GM15510 (cell line): ENCODE results near the gene MRPS31.

Experiments
- POLR2A ChIP-seq: IDR thresholded peaks from 3 replicates; pipeline ENCODE4 v1.6.1; 2011; ENCODE audit warnings: borderline replicate concordance; ENCODE audit not compliant: insufficient read length; ENCODE audit errors: extremely low read depth

Gene MRPS31

GRCh38 chr13:40794414-40795368, 23.7 kb upstream of the MRPS31 start:
- no peak for TF ChIP-seq POLR2A

GRCh38 chr13:40793339-40793738, 22.3 kb upstream of the MRPS31 start:
- TF ChIP-seq POLR2A, result no peak

- no peak for TF ChIP-seq POLR2A
Observed at GRCh38 chr13:40792284-40793051, 21.5 kb upstream of the MRPS31 start.

- no peak for TF ChIP-seq POLR2A
Observed at GRCh38 chr13:40790154-40790616, 19.2 kb upstream of the MRPS31 start.

- peak; percentile 82 for TF ChIP-seq POLR2A
Observed at GRCh38 chr13:40789275-40790153, 18.5 kb upstream of the MRPS31 start, which contains the start of gene SLC25A15. TSS of gene SLC25A15 (plus strand) at chr13:40789611. CDS start at chr13:40793227, 3,616 bp downstream.

- no peak for TF ChIP-seq POLR2A
Observed at GRCh38 chr13:40787062-40787461, 16.1 kb upstream of the MRPS31 start.

- no peak for TF ChIP-seq POLR2A
Observed at GRCh38 chr13:40786568-40786996, 15.6 kb upstream of the MRPS31 start.

GRCh38 chr13:40784540-40784939, 13.6 kb upstream of the MRPS31 start:
- TF ChIP-seq POLR2A, result no peak

- no peak for TF ChIP-seq POLR2A
Observed at GRCh38 chr13:40781717-40782116, 10.7 kb upstream of the MRPS31 start.

- TF ChIP-seq POLR2A, result no peak
Observed at GRCh38 chr13:40780822-40781401, 9.9 kb upstream of the MRPS31 start.

GRCh38 chr13:40779796-40780285, 8.9 kb upstream of the MRPS31 start:
- no peak for TF ChIP-seq POLR2A

GRCh38 chr13:40779049-40779448, 8.1 kb upstream of the MRPS31 start:
- TF ChIP-seq POLR2A, result no peak

GRCh38 chr13:40777809-40778175, 6.8 kb upstream of the MRPS31 start:
- no peak for TF ChIP-seq POLR2A
